Measurements from ENCODE around the gene RNF223.
"Not testable (repeated sequence)": the region's sequence is repeated elsewhere in the genome, so short reads cannot be mapped to it uniquely, and the experiment has no call there.

RNF223 gene

GRCh38 chr1:1080951-1081310 lies 6.8 kb upstream of the RNF223 start:
- Histone ChIP-seq H3K4me1 (ENCODE audit: control insufficient read depth, insufficient read depth, low read length, poor library complexity, severe bottlenecking) (peaks cover 13% of the 10 kb centered on the region), H3K9me3 (ENCODE audit: control insufficient read depth, low read length) (no peaks in the 10 kb centered on the region), H3K36me3 (ENCODE audit: control insufficient read depth, insufficient read depth, low read length) (no peaks in the 10 kb centered on the region), H3K4me3 (ENCODE audit: insufficient read depth, low read depth, low read length, poor library complexity, severe bottlenecking) (no peak overlapping the region), H3K27me3 (replicated peaks; ENCODE audit: control insufficient read depth, insufficient read depth, low read length, poor library complexity, severe bottlenecking) (no peaks in the 10 kb centered on the region), H3K27ac (ENCODE audit: insufficient read depth, low read length, poor library complexity, severe bottlenecking) (no peak overlapping the region)
- DNase-seq = no peak

- Histone ChIP-seq H3K27ac (ENCODE audit: insufficient read depth, low read length, poor library complexity, severe bottlenecking) (no peak overlapping the region), H3K27me3 (replicated peaks; ENCODE audit: control insufficient read depth, insufficient read depth, low read length, poor library complexity, severe bottlenecking) (no peaks in the 10 kb centered on the region), H3K4me3 (ENCODE audit: insufficient read depth, low read depth, low read length, poor library complexity, severe bottlenecking) (no peak overlapping the region), H3K36me3 (ENCODE audit: control insufficient read depth, insufficient read depth, low read length) (no peaks in the 10 kb centered on the region), H3K4me1 (ENCODE audit: control insufficient read depth, insufficient read depth, low read length, poor library complexity, severe bottlenecking) (peaks cover 13% of the 10 kb centered on the region), H3K9me3 (ENCODE audit: control insufficient read depth, low read length) (no peaks in the 10 kb centered on the region)
- no peak for DNase-seq
Observed at GRCh38 chr1:1080122-1080757, 6.1 kb upstream of the RNF223 start.

- no peaks in the 10 kb centered on the region for H3K27me3 ChIP-seq (replicated peaks; ENCODE audit: control insufficient read depth, insufficient read depth, low read length, poor library complexity, severe bottlenecking)
- no peaks in the 10 kb centered on the region for H3K36me3 ChIP-seq (ENCODE audit: control insufficient read depth, insufficient read depth, low read length)
- peak in 1 of 3 donors; percentile 20 for DNase-seq
- H3K4me3 ChIP-seq (ENCODE audit: insufficient read depth, low read depth, low read length, poor library complexity, severe bottlenecking) = peak overlapping the region; percentile 37
- no peaks in the 10 kb centered on the region for H3K9me3 ChIP-seq (ENCODE audit: control insufficient read depth, low read length)
- H3K4me1 ChIP-seq (ENCODE audit: control insufficient read depth, insufficient read depth, low read length, poor library complexity, severe bottlenecking) = peaks cover 13% of the 10 kb centered on the region
- no peak overlapping the region for H3K27ac ChIP-seq (ENCODE audit: insufficient read depth, low read length, poor library complexity, severe bottlenecking)
Observed at GRCh38 chr1:1079408-1080121, 5.5 kb upstream of the RNF223 start.

- H3K4me3 ChIP-seq (ENCODE audit: insufficient read depth, low read depth, low read length, poor library complexity, severe bottlenecking); H3K9me3 ChIP-seq (ENCODE audit: control insufficient read depth, low read length); H3K36me3 ChIP-seq (ENCODE audit: control insufficient read depth, insufficient read depth, low read length); H3K27ac ChIP-seq (ENCODE audit: insufficient read depth, low read length, poor library complexity, severe bottlenecking); H3K27me3 ChIP-seq (replicated peaks; ENCODE audit: control insufficient read depth, insufficient read depth, low read length, poor library complexity, severe bottlenecking); DNase-seq: not testable (repeated sequence)
- peaks cover 13% of the 10 kb centered on the region for H3K4me1 ChIP-seq (ENCODE audit: control insufficient read depth, insufficient read depth, low read length, poor library complexity, severe bottlenecking)
Observed at GRCh38 chr1:1077396-1077795, 3.3 kb upstream of the RNF223 start.

GRCh38 chr1:1075148-1075935 lies 1.2 kb upstream of the RNF223 start:
- Histone ChIP-seq H3K36me3 (ENCODE audit: control insufficient read depth, insufficient read depth, low read length) (no peaks in the 10 kb centered on the region), H3K27ac (ENCODE audit: insufficient read depth, low read length, poor library complexity, severe bottlenecking) (no peak overlapping the region), H3K4me1 (ENCODE audit: control insufficient read depth, insufficient read depth, low read length, poor library complexity, severe bottlenecking) (peaks cover 12% of the 10 kb centered on the region), H3K27me3 (replicated peaks; ENCODE audit: control insufficient read depth, insufficient read depth, low read length, poor library complexity, severe bottlenecking) (peaks cover 8% of the 10 kb centered on the region), H3K4me3 (ENCODE audit: insufficient read depth, low read depth, low read length, poor library complexity, severe bottlenecking) (no peak overlapping the region), H3K9me3 (ENCODE audit: control insufficient read depth, low read length) (no peaks in the 10 kb centered on the region)
- no peak for DNase-seq

GRCh38 chr1:1074631-1075147 lies 583 bp upstream of the RNF223 start:
- H3K4me3 ChIP-seq (ENCODE audit: insufficient read depth, low read depth, low read length, poor library complexity, severe bottlenecking) = no peak overlapping the region
- no peak overlapping the region for H3K27ac ChIP-seq (ENCODE audit: insufficient read depth, low read length, poor library complexity, severe bottlenecking)
- peaks cover 7% of the 10 kb centered on the region for H3K4me1 ChIP-seq (ENCODE audit: control insufficient read depth, insufficient read depth, low read length, poor library complexity, severe bottlenecking)
- DNase-seq = no peak
- H3K9me3 ChIP-seq (ENCODE audit: control insufficient read depth, low read length) = no peaks in the 10 kb centered on the region
- H3K36me3 ChIP-seq (ENCODE audit: control insufficient read depth, insufficient read depth, low read length) = no peaks in the 10 kb centered on the region
- H3K27me3 ChIP-seq (replicated peaks; ENCODE audit: control insufficient read depth, insufficient read depth, low read length, poor library complexity, severe bottlenecking) = peaks cover 8% of the 10 kb centered on the region

- H3K27me3 ChIP-seq (replicated peaks; ENCODE audit: control insufficient read depth, insufficient read depth, low read length, poor library complexity, severe bottlenecking) = peaks cover 8% of the 10 kb centered on the region
- no peak overlapping the region for H3K27ac ChIP-seq (ENCODE audit: insufficient read depth, low read length, poor library complexity, severe bottlenecking)
- no peak overlapping the region for H3K4me3 ChIP-seq (ENCODE audit: insufficient read depth, low read depth, low read length, poor library complexity, severe bottlenecking)
- no peaks in the 10 kb centered on the region for H3K9me3 ChIP-seq (ENCODE audit: control insufficient read depth, low read length)
- H3K36me3 ChIP-seq (ENCODE audit: control insufficient read depth, insufficient read depth, low read length) = no peaks in the 10 kb centered on the region
- no peak for DNase-seq
- H3K4me1 ChIP-seq (ENCODE audit: control insufficient read depth, insufficient read depth, low read length, poor library complexity, severe bottlenecking) = peaks cover 11% of the 10 kb centered on the region
Observed at GRCh38 chr1:1072849-1073742, 1.0 kb downstream of the RNF223 start.

- DNase-seq = no peak
- Histone ChIP-seq H3K36me3 (ENCODE audit: control insufficient read depth, insufficient read depth, low read length) (no peaks in the 10 kb centered on the region), H3K4me3 (ENCODE audit: insufficient read depth, low read depth, low read length, poor library complexity, severe bottlenecking) (no peak overlapping the region), H3K27me3 (replicated peaks; ENCODE audit: control insufficient read depth, insufficient read depth, low read length, poor library complexity, severe bottlenecking) (peaks cover 8% of the 10 kb centered on the region), H3K4me1 (ENCODE audit: control insufficient read depth, insufficient read depth, low read length, poor library complexity, severe bottlenecking) (peaks cover 11% of the 10 kb centered on the region), H3K9me3 (ENCODE audit: control insufficient read depth, low read length) (no peaks in the 10 kb centered on the region), H3K27ac (ENCODE audit: insufficient read depth, low read length, poor library complexity, severe bottlenecking) (no peak overlapping the region)
Observed at GRCh38 chr1:1072299-1072848, 1.7 kb downstream of the RNF223 start.

- DNase-seq = no peak
- Histone ChIP-seq H3K27ac (ENCODE audit: insufficient read depth, low read length, poor library complexity, severe bottlenecking) (no peak overlapping the region), H3K4me3 (ENCODE audit: insufficient read depth, low read depth, low read length, poor library complexity, severe bottlenecking) (no peak overlapping the region), H3K36me3 (ENCODE audit: control insufficient read depth, insufficient read depth, low read length) (no peaks in the 10 kb centered on the region), H3K9me3 (ENCODE audit: control insufficient read depth, low read length) (no peaks in the 10 kb centered on the region), H3K27me3 (replicated peaks; ENCODE audit: control insufficient read depth, insufficient read depth, low read length, poor library complexity, severe bottlenecking) (peaks cover 8% of the 10 kb centered on the region), H3K4me1 (ENCODE audit: control insufficient read depth, insufficient read depth, low read length, poor library complexity, severe bottlenecking) (peaks cover 11% of the 10 kb centered on the region)
Observed at GRCh38 chr1:1071486-1072298, 2.4 kb downstream of the RNF223 start.

Data from effector memory CD4-positive, alpha-beta T cell (primary cell).